Midbrain (tissue), 1 donor: ENCODE data around the gene EPX.
"Not testable (repeated sequence)": the region's sequence is repeated elsewhere in the genome, so short reads cannot be mapped to it uniquely, and the experiment has no call there.

ENCODE experiments used
- DNase-seq: peaks from one replicate; lab custom pipeline; 2025; lab: John Stamatoyannopoulos, UW

EPX gene

GRCh38 chr17:58192612-58193011 is at the start of gene EPX:
Gene EPX, plus strand, starts transcription at chr17:58192726. Its CDS starts 121 bp downstream, at chr17:58192847.
- DNase-seq: no peak

- not testable (repeated sequence) for DNase-seq
Observed at GRCh38 chr17:58143335-58143734, 49.2 kb upstream of the EPX start.

GRCh38 chr17:58144801-58145200 is 47.7 kb upstream of the EPX start:
- DNase-seq: no peak

GRCh38 chr17:58147930-58148434 is 44.5 kb upstream of the EPX start, which contains the start of gene OR4D1:
Gene OR4D1, plus strand, starts transcription at chr17:58148384. Its CDS starts 6,770 bp downstream, at chr17:58155154.
- DNase-seq: no peak

- DNase-seq: no peak
Observed at GRCh38 chr17:58148609-58149008, 43.9 kb upstream of the EPX start.

- DNase-seq: no peak
Observed at GRCh38 chr17:58150394-58150793, 42.1 kb upstream of the EPX start.

- DNase-seq: no peak
Observed at GRCh38 chr17:58153046-58153445, 39.5 kb upstream of the EPX start.

- DNase-seq: no peak
Observed at GRCh38 chr17:58153671-58154070, 38.9 kb upstream of the EPX start.

- no peak for DNase-seq
Observed at GRCh38 chr17:58156839-58157803, 35.4 kb upstream of the EPX start.

- no peak for DNase-seq
Observed at GRCh38 chr17:58158181-58158580, 34.3 kb upstream of the EPX start.

GRCh38 chr17:58161566-58161965 is 31.0 kb upstream of the EPX start:
- DNase-seq: no peak

GRCh38 chr17:58165981-58166380 is 26.5 kb upstream of the EPX start:
- DNase-seq: no peak

- DNase-seq: no peak
Observed at GRCh38 chr17:58166682-58167081, 25.8 kb upstream of the EPX start, which contains the start of gene OR4D2. Gene OR4D2, plus strand, starts transcription at chr17:58166982. Its CDS starts 2,674 bp downstream, at chr17:58169656.

GRCh38 chr17:58170622-58171021 is 21.9 kb upstream of the EPX start:
- no peak for DNase-seq

- no peak for DNase-seq
Observed at GRCh38 chr17:58172369-58173071, 20.0 kb upstream of the EPX start.

- DNase-seq: no peak
Observed at GRCh38 chr17:58174871-58175270, 17.7 kb upstream of the EPX start.

- DNase-seq: no peak
Observed at GRCh38 chr17:58176200-58176599, 16.3 kb upstream of the EPX start.

GRCh38 chr17:58181796-58182195 is 10.7 kb upstream of the EPX start:
- no peak for DNase-seq

- DNase-seq: no peak
Observed at GRCh38 chr17:58183514-58183913, 9.0 kb upstream of the EPX start.

GRCh38 chr17:58184308-58184985 is 8.1 kb upstream of the EPX start:
- DNase-seq: no peak

- no peak for DNase-seq
Observed at GRCh38 chr17:58184986-58185761, 7.4 kb upstream of the EPX start.
